Measurements from ENCODE around the gene ATP5F1E.

Gene ATP5F1E

DNA sequence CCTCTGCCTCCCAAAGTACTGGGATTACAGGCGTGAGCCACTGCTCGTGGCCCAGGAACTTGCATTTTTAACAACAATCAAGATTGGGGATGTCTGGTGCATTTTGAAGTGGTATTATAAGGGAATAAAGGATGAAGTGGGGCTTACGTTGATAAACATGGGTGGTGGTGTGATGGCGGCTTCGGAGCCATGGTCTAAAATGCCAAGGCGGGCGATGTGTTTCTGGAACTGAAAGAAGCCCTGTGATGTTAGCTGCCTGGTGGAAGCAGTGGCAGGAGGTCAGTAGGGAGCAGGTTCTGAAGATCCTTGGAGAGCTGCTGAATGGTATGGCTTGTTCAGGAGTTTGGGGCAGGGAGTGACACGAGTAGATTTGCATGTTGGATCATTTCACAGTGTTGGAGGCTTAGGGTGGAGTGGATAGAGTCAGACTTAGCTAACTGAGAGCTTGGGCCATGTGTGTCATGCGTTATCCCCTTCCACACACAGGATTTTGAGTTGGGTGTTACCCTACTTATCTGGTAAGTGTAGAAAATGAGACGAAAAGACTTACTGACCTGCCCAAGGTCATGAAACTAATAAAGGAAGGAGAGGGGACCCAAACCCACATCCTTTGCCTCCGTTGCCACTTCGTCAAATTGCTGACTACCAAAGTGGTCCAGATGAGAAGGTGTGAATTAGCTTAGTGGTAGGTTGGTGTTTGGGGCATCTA, 49.6 kb downstream of the ATP5F1E start:
- DNase-seq (ENCODE audit: low spot score) = no peak
- no peak for TF ChIP-seq CTCF (IDR thresholded peaks at IDR 0.05; ENCODE audit: borderline replicate concordance, control extremely low read depth, extremely low read depth, insufficient read depth, missing control alignments)
- in situ Hi-C loops (cut with MboI; ENCODE audit: low sequenced_read_pairs, unreplicated experiment) = no loop called here

DNA sequence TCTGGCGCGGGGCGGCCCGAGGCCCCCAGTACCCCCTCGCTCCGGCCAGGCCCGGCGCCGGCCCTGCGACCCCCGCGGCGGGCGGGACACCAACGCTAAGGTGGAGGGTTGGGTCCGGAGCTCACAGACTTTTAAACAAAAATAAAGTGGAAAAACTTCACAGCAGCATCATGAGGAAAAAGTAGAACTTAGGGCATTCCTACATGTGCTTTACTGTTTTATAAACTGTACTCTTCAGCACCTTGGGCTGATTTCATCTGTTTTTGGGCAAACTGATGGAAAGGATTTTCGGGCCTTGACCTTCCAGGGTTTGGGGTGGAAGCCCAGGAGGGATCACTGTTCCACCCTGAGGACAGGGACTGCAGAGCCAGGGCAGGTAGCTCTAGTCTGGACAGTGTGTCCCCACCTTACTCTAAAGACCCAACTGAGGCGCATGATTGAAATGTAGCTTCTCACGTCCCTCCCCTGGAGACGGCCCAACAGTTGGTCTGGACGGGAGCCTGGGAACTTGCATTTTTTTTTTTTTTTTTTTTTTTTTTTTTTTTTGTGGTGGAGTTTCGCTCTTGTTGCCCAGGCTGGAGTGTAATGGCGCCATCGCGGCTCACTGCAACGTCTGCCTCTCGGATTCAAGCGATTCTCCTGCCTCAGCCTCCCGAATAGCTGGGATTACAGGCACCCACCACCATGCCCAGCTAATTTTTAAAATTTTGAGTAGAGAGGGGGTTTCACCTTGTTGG, 50.3 kb downstream of the ATP5F1E start:
- in situ Hi-C loops (cut with MboI; ENCODE audit: low sequenced_read_pairs, unreplicated experiment) = no loop called here
- no peak for TF ChIP-seq CTCF (IDR thresholded peaks at IDR 0.05; ENCODE audit: borderline replicate concordance, control extremely low read depth, extremely low read depth, insufficient read depth, missing control alignments)
- peak; percentile 49 for DNase-seq (ENCODE audit: low spot score)

DNA sequence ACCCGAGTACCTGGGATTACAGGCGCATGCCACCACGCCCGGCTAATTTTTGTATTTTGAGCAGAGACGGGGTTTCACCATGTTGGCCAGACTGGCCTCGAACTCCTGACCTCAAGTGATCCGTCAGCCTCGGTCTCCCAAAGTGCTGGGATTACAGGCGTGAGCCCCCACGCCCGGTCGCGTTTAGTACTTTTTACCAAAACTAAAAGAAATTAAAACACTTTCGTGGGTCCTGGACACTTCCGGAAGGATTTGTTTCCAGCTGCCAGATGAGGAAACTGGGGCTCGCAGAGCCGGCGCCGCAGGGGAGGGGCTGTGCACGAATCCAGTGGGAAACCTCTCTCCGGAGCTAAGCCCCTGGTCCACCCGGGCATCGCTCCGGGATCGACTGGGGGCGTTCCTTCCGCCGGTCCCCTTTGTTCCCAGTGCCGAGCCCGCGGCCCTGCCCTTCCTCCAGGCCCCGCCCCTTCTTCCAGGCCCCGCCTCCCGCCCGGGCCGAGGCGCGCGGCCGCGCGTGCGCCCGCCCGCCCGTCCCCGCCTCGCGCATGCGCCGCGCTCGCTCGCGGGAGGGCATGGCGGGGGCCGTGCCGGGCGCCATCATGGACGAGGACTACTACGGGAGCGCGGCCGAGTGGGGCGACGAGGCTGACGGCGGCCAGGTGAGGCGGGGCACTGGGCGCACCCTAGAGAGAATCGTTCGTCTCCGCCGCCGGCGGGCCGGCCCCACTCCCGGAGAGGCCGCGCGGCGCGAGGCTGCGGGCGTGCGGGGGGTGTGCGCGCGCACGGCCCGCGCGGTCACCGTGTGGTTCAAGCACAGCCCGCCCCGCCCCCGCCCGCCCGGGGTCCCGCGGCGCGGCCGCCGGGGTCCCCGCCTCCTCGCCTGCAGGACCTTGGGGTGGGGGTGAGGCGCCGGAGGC, 51.2 kb downstream of the ATP5F1E start, which contains the start of gene NELFCD:
Gene NELFCD, plus strand, starts transcription at position 546 of the 917 bp plus-strand sequence. Its CDS starts 54 bp downstream, at position 600.
- peak; percentile 99 for DNase-seq (ENCODE audit: low spot score)
- TF ChIP-seq CTCF (IDR thresholded peaks at IDR 0.05; ENCODE audit: borderline replicate concordance, control extremely low read depth, extremely low read depth, insufficient read depth, missing control alignments) = no peak
- in situ Hi-C loops (cut with MboI; ENCODE audit: low sequenced_read_pairs, unreplicated experiment) = no loop called here

- in situ Hi-C loops (cut with MboI; ENCODE audit: low sequenced_read_pairs, unreplicated experiment) = no loop called here
- DNase-seq (ENCODE audit: low spot score) = peak; percentile 35
- no peak for TF ChIP-seq CTCF (IDR thresholded peaks at IDR 0.05; ENCODE audit: borderline replicate concordance, control extremely low read depth, extremely low read depth, insufficient read depth, missing control alignments)
These were observed 53.6 kb downstream of the ATP5F1E start for GRCh38 chr20:58978351-58979190.

DNA sequence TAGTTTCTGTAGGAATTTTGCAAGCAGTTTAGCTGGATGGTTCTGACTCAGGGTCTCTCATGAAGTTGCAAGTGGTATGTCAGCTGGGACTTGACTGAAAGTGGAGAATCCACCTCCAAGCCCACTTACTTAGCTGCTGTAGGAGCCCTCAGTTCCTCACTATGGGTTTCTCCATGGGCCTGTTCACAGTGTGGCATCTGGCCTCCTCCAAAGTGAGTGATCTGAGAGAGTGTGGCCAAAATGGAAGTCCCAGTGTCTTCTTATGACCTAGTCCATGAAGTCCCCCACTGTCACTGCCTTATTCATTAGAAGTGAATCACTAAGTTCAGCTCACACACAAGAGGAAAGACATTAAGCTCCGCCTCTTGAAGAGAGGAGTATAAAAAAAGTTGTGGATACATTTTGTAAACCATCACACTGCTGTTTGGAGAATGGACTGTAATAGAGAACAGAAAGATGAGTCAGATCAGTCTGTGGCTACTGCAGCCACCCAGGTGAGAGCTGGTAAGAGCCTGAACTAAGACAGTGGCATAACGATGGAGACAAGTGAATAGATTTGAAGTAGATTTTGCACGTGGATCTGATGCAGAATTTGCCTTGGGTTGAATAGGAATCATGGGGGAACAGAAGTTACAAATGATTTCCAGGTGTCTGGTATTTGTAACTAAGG, 55.9 kb downstream of the ATP5F1E start:
- in situ Hi-C loops (cut with MboI; ENCODE audit: low sequenced_read_pairs, unreplicated experiment) = no loop called here
- DNase-seq (ENCODE audit: low spot score) = peak; percentile 11
- no peak for TF ChIP-seq CTCF (IDR thresholded peaks at IDR 0.05; ENCODE audit: borderline replicate concordance, control extremely low read depth, extremely low read depth, insufficient read depth, missing control alignments)

Data from GM13976 (cell line).